ENCODE data around the gene CNGA4.
"Not testable (repeated sequence)": the region's sequence is repeated elsewhere in the genome, so short reads cannot be mapped to it uniquely, and the experiment has no call there.

CNGA4 gene

GRCh38 chr11:6268820-6269219, 29.9 kb downstream of the CNGA4 start:
- DNase-seq (ENCODE audit: low read depth in 2 of 2): no peak

- no peak for DNase-seq (ENCODE audit: low read depth in 2 of 2)
Measured at GRCh38 chr11:6269994-6270393, 31.1 kb downstream of the CNGA4 start.

- DNase-seq (ENCODE audit: low read depth in 2 of 2): no peak
Measured at GRCh38 chr11:6270584-6271246, 31.8 kb downstream of the CNGA4 start.

GRCh38 chr11:6271598-6271997, 32.7 kb downstream of the CNGA4 start:
- no peak for DNase-seq (ENCODE audit: low read depth in 2 of 2)

GRCh38 chr11:6273188-6273587, 34.3 kb downstream of the CNGA4 start:
- no peak for DNase-seq (ENCODE audit: low read depth in 2 of 2)

GRCh38 chr11:6280809-6281208, 41.9 kb downstream of the CNGA4 start:
- not testable (repeated sequence) for DNase-seq (ENCODE audit: low read depth in 2 of 2)

- DNase-seq (ENCODE audit: low read depth in 2 of 2): no peak
Measured at GRCh38 chr11:6283453-6284023, 44.6 kb downstream of the CNGA4 start.

GRCh38 chr11:6284250-6284649, 45.4 kb downstream of the CNGA4 start:
- DNase-seq (ENCODE audit: low read depth in 2 of 2): no peak

- no peak for DNase-seq (ENCODE audit: low read depth in 2 of 2)
Measured at GRCh38 chr11:6285019-6285418, 46.1 kb downstream of the CNGA4 start.

Measured in stimulated activated CD8-positive, alpha-beta memory T cell treated with anti-CD3 and anti-CD28 coated beads, Interleukin-2, amount 100 ng/mL, for 48 hours (primary cell).